ENCODE results near the gene BOD1L2. TPM values are rescaled to one million over a fixed set of nuclear protein-coding genes. Genes with fewer than 3 reads are reported as not detected.

Gene BOD1L2
- total RNA-seq, 4 donors from 2014 or later: not detected

DNA sequence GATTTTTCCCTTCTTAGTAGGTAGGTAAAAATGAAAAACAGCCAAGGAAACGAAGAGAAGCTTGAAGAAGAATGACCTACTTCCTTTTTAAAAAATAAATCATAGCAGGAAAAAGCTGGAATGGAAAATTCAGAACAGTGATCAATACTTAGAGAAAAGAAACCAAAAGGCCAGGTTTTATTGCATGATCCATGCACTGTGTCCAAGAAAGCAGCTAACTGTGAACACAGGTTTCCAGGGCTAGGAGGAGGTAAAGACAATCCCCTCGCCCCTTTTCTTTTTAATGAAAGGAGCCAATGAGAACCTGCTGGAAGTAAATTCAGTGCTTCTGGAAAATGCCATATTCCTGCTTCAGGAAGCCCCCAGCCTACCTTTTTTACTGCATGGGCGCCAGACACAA is 47.2 kb downstream of the BOD1L2 start:
- intact Hi-C loops (cut with DNase I): no loop called here
- H3K4me3 ChIP-seq: no peak overlapping the region
- H3K27me3 ChIP-seq: no peaks in the 10 kb centered on the region
- no peaks in the 10 kb centered on the region for H3K9me3 ChIP-seq
- 33 to 48% methylated on average over 3 of the region's 3 CpGs for WGBS, 2 donors
- no peaks in the 10 kb centered on the region for H3K36me3 ChIP-seq
- H3K4me1 ChIP-seq: no peaks in the 10 kb centered on the region
- no peak for DNase-seq
- TF ChIP-seq, protein P1, sequence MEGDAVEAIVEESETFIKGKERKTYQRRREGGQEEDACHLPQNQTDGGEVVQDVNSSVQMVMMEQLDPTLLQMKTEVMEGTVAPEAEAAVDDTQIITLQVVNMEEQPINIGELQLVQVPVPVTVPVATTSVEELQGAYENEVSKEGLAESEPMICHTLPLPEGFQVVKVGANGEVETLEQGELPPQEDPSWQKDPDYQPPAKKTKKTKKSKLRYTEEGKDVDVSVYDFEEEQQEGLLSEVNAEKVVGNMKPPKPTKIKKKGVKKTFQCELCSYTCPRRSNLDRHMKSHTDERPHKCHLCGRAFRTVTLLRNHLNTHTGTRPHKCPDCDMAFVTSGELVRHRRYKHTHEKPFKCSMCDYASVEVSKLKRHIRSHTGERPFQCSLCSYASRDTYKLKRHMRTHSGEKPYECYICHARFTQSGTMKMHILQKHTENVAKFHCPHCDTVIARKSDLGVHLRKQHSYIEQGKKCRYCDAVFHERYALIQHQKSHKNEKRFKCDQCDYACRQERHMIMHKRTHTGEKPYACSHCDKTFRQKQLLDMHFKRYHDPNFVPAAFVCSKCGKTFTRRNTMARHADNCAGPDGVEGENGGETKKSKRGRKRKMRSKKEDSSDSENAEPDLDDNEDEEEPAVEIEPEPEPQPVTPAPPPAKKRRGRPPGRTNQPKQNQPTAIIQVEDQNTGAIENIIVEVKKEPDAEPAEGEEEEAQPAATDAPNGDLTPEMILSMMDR (IDR thresholded peaks at IDR 0.05): no peak
- TF ChIP-seq POLR2A (IDR thresholded peaks at IDR 0.05): no peak
- no peak overlapping the region for H3K27ac ChIP-seq

DNA sequence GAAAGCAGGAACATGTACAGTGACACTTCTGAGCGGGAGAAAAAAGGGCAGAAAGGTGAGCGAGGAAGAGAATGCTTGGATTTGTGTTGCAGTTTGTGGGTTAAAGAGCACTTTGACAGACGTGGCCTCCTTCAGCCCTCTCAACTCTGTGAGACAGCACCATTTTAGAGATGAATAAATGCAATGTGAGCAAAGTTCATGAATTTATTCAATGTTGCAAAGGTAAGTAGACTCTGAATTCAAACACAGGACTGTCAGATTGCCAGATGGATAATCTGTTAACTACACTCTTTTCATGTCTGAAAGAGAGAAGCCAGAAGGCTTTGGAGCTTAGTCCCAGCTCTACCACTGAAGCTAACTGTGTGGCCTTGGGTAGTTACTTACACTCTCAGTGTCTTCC is 47.7 kb downstream of the BOD1L2 start:
- TF ChIP-seq POLR2A (IDR thresholded peaks at IDR 0.05): no peak
- TF ChIP-seq, protein P1 (IDR thresholded peaks at IDR 0.05): no peak
- intact Hi-C loops (cut with DNase I): no loop called here
- 51 to 67% methylated on average over 3 of the region's 3 CpGs for WGBS, 2 donors

DNA sequence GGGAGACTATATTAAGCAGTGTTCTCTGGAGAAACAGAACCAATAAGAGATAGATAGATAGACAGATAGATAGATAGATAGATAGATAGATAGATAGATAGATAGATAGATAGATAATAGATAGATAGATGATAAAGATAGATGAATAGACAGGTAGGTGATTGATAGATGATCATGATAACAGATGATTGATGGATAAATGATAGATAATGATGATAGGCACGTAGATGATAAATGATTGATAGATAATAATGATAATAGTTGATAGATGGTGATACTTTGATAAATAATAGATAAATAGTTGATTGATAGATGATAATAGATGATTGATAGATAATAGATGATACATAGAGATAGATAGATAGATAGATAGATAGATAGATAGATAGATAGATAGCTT is 48.5 kb downstream of the BOD1L2 start:
- H3K4me3 ChIP-seq: no peak overlapping the region
- H3K4me1 ChIP-seq: no peaks in the 10 kb centered on the region
- H3K9me3 ChIP-seq: no peaks in the 10 kb centered on the region
- no peaks in the 10 kb centered on the region for H3K36me3 ChIP-seq
- no peak for TF ChIP-seq POLR2A (IDR thresholded peaks at IDR 0.05)
- TF ChIP-seq, protein P1 (IDR thresholded peaks at IDR 0.05): no peak
- intact Hi-C loops (cut with DNase I): no loop called here
- no peaks in the 10 kb centered on the region for H3K27me3 ChIP-seq
- no peak overlapping the region for H3K27ac ChIP-seq
- DNase-seq: no peak
- 52 to 57% methylated on average over 1 of the region's 1 CpG for WGBS, 2 donors

More for the DNA sequence above, 47.7 kb downstream of the BOD1L2 start:
- Histone ChIP-seq H3K27ac (no peak overlapping the region), H3K27me3 (no peaks in the 10 kb centered on the region), H3K4me3 (no peak overlapping the region), H3K4me1 (no peaks in the 10 kb centered on the region), H3K36me3 (no peaks in the 10 kb centered on the region), H3K9me3 (no peaks in the 10 kb centered on the region)
- DNase-seq: no peak

DNA sequence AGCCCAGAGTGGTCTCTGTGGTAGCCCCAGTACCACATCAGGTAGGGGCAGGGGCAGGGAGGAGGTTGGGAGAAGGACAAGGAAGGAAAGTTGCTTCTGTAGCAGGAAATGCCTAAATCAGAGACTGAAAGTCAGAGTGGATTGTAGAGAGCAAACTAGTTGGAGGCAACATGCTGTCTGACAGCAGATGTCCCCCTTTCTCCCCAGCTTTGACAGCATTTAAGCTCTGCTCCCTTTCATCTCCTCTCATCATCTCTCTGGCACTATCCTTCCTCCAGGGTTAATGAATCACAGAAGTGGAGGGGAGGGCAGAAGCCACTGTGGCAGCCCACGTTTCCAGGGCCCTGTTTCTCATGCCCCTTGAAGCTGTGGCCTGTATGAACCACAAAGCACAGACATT is 50.4 kb downstream of the BOD1L2 start:
- 0 to 9% methylated on average over 1 of the region's 1 CpG for WGBS, 2 donors
- TF ChIP-seq, protein P1 (IDR thresholded peaks at IDR 0.05): no peak
- TF ChIP-seq POLR2A (IDR thresholded peaks at IDR 0.05): no peak
- Histone ChIP-seq H3K36me3 (no peaks in the 10 kb centered on the region), H3K4me3 (no peak overlapping the region), H3K4me1 (no peaks in the 10 kb centered on the region), H3K27me3 (no peaks in the 10 kb centered on the region), H3K27ac (no peak overlapping the region), H3K9me3 (no peaks in the 10 kb centered on the region)
- intact Hi-C loops (cut with DNase I): no loop called here
- no peak for DNase-seq

DNA sequence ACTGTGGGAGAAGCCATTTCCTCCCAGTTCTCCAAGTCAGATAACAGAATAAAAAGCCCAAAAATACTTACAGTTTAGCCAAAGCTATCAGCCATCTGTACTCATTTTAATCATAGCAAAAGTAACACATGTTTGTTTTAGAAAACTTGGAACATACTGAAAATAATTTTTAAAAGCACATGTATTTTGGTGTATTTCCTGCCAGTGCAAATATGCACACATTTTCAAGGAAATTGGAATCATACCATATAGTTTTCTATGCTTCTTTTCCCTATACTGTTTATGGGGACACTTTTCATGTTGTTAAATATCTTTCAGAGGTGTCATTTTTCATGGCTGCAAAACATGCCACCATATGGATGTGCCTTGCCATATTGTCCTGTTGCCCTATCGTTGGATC is 51.2 kb downstream of the BOD1L2 start:
- H3K27ac ChIP-seq: no peak overlapping the region
- TF ChIP-seq, protein P1 (IDR thresholded peaks at IDR 0.05): no peak
- no peak for TF ChIP-seq POLR2A (IDR thresholded peaks at IDR 0.05)
- no peaks in the 10 kb centered on the region for H3K4me1 ChIP-seq
- no peaks in the 10 kb centered on the region for H3K36me3 ChIP-seq
- H3K27me3 ChIP-seq: no peaks in the 10 kb centered on the region
- no peak for DNase-seq
- H3K9me3 ChIP-seq: no peaks in the 10 kb centered on the region
- no peak overlapping the region for H3K4me3 ChIP-seq
- 36 to 60% methylated on average over 1 of the region's 1 CpG for WGBS, 2 donors
- intact Hi-C loops (cut with DNase I): no loop called here

Other genes with a start within 250 kb of the BOD1L2 start
- not detected for gene ST8SIA3, start 205.5 kb downstream of the BOD1L2 start, total RNA-seq